ENCODE measurements around the gene AOAH. TPM values are rescaled to one million over a fixed set of nuclear protein-coding genes. Genes with fewer than 3 reads are reported as not detected.

AOAH gene
- total RNA-seq, 1 donor from 2014 or later: 1.6 TPM

GRCh38 chr7:36573066-36573465 is 151.2 kb downstream of the AOAH start:
- DNase-seq (ENCODE audit: low spot score): no peak
- intact Hi-C loops (cut with DNase I): no loop called here

GRCh38 chr7:36571190-36571560 is 153.1 kb downstream of the AOAH start:
- intact Hi-C loops (cut with DNase I): no loop called here
- no peak for DNase-seq (ENCODE audit: low spot score)

GRCh38 chr7:36570528-36571189 is 153.6 kb downstream of the AOAH start:
- DNase-seq (ENCODE audit: low spot score): no peak
- intact Hi-C loops (cut with DNase I): no loop called here

- intact Hi-C loops (cut with DNase I): no loop called here
- no peak for DNase-seq (ENCODE audit: low spot score)
Measured at GRCh38 chr7:36568452-36568849, 155.8 kb downstream of the AOAH start.

- no peak for DNase-seq (ENCODE audit: low spot score)
- intact Hi-C loops (cut with DNase I): no loop called here
Measured at GRCh38 chr7:36567699-36568451, 156.4 kb downstream of the AOAH start.

- no peak for DNase-seq (ENCODE audit: low spot score)
- intact Hi-C loops (cut with DNase I): no loop called here
Measured at GRCh38 chr7:36565792-36566356, 158.4 kb downstream of the AOAH start.

GRCh38 chr7:36564489-36564888 is 159.8 kb downstream of the AOAH start:
- intact Hi-C loops (cut with DNase I): no loop called here
- no peak for DNase-seq (ENCODE audit: low spot score)

GRCh38 chr7:36563706-36564327 is 160.5 kb downstream of the AOAH start:
- intact Hi-C loops (cut with DNase I): no loop called here
- DNase-seq (ENCODE audit: low spot score): no peak

GRCh38 chr7:36562121-36562520 is 162.2 kb downstream of the AOAH start:
- no peak for DNase-seq (ENCODE audit: low spot score)
- intact Hi-C loops (cut with DNase I): no loop called here

- no peak for DNase-seq (ENCODE audit: low spot score)
- intact Hi-C loops (cut with DNase I): no loop called here
Measured at GRCh38 chr7:36549029-36549428, 175.3 kb downstream of the AOAH start.

- intact Hi-C loops (cut with DNase I): no loop called here
- DNase-seq (ENCODE audit: low spot score): no peak
Measured at GRCh38 chr7:36547416-36547815, 176.9 kb downstream of the AOAH start.

GRCh38 chr7:36546331-36546730 is 178.0 kb downstream of the AOAH start:
- intact Hi-C loops (cut with DNase I): no loop called here
- DNase-seq (ENCODE audit: low spot score): no peak

GRCh38 chr7:36545291-36545690 is 179.0 kb downstream of the AOAH start:
- intact Hi-C loops (cut with DNase I): no loop called here
- DNase-seq (ENCODE audit: low spot score): no peak

GRCh38 chr7:36538126-36538525 is 186.2 kb downstream of the AOAH start:
- intact Hi-C loops (cut with DNase I): no loop called here

GRCh38 chr7:36535866-36536664 is 188.2 kb downstream of the AOAH start:
- DNase-seq (ENCODE audit: low spot score): no peak

More at GRCh38 chr7:36538126-36538525, 186.2 kb downstream of the AOAH start:
- DNase-seq (ENCODE audit: low spot score): no peak

GRCh38 chr7:36533717-36534116 is 190.6 kb downstream of the AOAH start:
- intact Hi-C loops (cut with DNase I): no loop called here

More at GRCh38 chr7:36535866-36536664, 188.2 kb downstream of the AOAH start:
- intact Hi-C loops (cut with DNase I): no loop called here

GRCh38 chr7:36532981-36533499 is 191.3 kb downstream of the AOAH start:
- intact Hi-C loops (cut with DNase I): no loop called here
- DNase-seq (ENCODE audit: low spot score): no peak

More at GRCh38 chr7:36533717-36534116, 190.6 kb downstream of the AOAH start:
- DNase-seq (ENCODE audit: low spot score): no peak

GRCh38 chr7:36531951-36532350 is 192.3 kb downstream of the AOAH start:
- intact Hi-C loops (cut with DNase I): no loop called here
- DNase-seq (ENCODE audit: low spot score): no peak

- DNase-seq (ENCODE audit: low spot score): no peak
- intact Hi-C loops (cut with DNase I): no loop called here
Measured at GRCh38 chr7:36530456-36530855, 193.8 kb downstream of the AOAH start.

GRCh38 chr7:36527549-36527913 is 196.8 kb downstream of the AOAH start:
- DNase-seq (ENCODE audit: low spot score): no peak
- intact Hi-C loops (cut with DNase I): no loop called here
